ENCODE measurements around the gene CDK5R2.

Gene CDK5R2

GRCh38 chr2:219009294-219009693 is 49.8 kb downstream of the CDK5R2 start:
- no peak for DNase-seq

DNA sequence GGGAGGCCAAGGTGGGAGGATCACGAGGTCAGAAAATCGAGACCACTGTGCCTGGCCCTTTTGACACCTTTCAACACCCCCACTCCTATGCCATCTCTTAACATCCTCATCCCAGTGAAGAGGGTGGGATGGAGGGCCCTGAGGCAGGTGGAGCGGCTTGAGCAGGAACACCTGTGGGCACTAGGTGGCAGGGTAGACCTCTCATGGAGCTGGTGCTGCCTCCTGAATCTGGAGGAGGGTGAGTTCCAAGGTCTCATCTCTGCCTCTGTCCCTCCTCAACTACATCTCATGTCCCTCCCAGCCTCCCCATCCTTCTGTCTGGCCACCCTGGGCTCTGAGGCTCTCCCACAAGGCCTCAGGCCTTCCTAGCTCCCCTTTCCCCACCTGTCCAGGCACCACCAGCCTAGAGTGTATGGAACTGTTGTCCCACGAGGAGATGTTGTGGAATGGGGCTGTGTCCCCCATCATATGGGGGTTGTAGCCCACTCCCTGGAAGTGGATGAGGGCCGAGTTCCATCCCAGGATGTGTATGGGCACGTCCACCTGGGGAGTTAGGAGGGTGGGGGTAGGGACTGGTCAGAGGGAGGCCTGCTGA is 50.8 kb downstream of the CDK5R2 start:
- peak in 1 of 2 experiments; percentile 41 for DNase-seq

DNA sequence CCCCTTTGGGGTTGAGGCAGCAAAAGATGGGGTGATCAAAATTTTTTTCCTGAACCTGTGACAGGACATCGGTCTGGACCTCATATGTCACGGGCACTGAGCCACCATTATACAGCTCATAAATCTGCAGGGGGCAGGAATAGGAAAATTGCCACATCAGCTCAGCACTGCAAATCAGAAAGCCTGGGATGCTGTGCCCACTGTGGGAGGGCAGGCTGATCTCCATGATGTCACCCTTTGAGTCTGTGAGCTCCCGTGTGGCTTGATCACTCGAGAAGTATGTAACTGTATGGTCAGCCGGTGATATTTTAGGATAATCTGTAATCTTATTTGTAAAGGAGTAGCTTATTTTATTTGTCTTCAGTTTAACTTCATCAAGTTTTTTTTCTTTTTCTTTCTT is 51.4 kb downstream of the CDK5R2 start:
- DNase-seq, result no peak
